K562 (cell line): Measurements from ENCODE around the gene KIZ.

Experiments
- ARID2 ChIP-seq: fragments of 450-650 bp; IDR thresholded peaks from 2 replicates; pipeline ENCODE4 v1.6.1; 2017; ENCODE audit warnings: antibody characterized with exemption, mild to moderate bottlenecking
- ATF3 ChIP-seq, 2 experiments: fragments of 450-650 bp in 1 of 2; sonication (generic) in 1 of 2; formaldehyde crosslinking in 1 of 2; IDR thresholded peaks in 1 of 2; conservative IDR thresholded peaks in 1 of 2; 2 replicates each; pipeline versions ENCODE4 v1.6.1 to v1.8.1; 2016 to 2023; ENCODE audit warnings: mild to moderate bottlenecking in 2 of 2, moderate library complexity in 2 of 2, inconsistent platforms in 1 of 2, missing genetic modification reagents in 1 of 2
- DPF2 ChIP-seq: fragments of 450-650 bp; IDR thresholded peaks from 2 replicates; pipeline ENCODE4 v1.6.1; 2016
- EP400 ChIP-seq: fragments of 450-650 bp; IDR thresholded peaks from 2 replicates; pipeline ENCODE4 v1.6.1; 2017; ENCODE audit warnings: antibody characterized with exemption, mild to moderate bottlenecking, moderate library complexity
- NFE2L1 ChIP-seq: fragments of 450-650 bp; IDR thresholded peaks from 2 replicates; pipeline ENCODE4 v1.6.1; 2016; ENCODE audit warnings: missing genetic modification characterization, low read depth, mild to moderate bottlenecking, missing compliant biosample characterization, moderate library complexity, borderline replicate concordance
- NRF1 ChIP-seq, 2 experiments: fragments of 450-650 bp; IDR thresholded peaks in 1 of 2; conservative IDR thresholded peaks in 1 of 2; 2 replicates each; pipeline ENCODE4 v1.6.1; 2014; ENCODE audit warnings: mild to moderate bottlenecking in 2 of 2
- PTBP1 ChIP-seq: fragments of 200-400 bp; formaldehyde crosslinking; IDR thresholded peaks from 2 replicates; pipeline ENCODE4 v1.6.1; 2017; ENCODE audit warnings: low read depth, low read length
- RFX5 ChIP-seq: IDR thresholded peaks from 2 replicates; pipeline ENCODE4 v1.6.1; 2011; ENCODE audit warnings: low read depth, mild to moderate bottlenecking, improper control_type of control experiment, low read length
- UBTF ChIP-seq, 2 experiments: IDR thresholded peaks; 2 replicates each; pipeline ENCODE4 v1.6.1; 2012; ENCODE audit warnings: improper control_type of control experiment in 2 of 2, low read depth in 2 of 2, low read length in 2 of 2, borderline replicate concordance in 1 of 2
- ZFP36 ChIP-seq: fragments of 150-350 bp; IDR thresholded peaks from 2 replicates; pipeline ENCODE4 v1.6.1; 2018; ENCODE audit warnings: low read length, low read depth; ENCODE audit not compliant: partially characterized antibody
- ZNF41 ChIP-seq: fragments of 250-450 bp; sonication (Bioruptor Pico); conservative IDR thresholded peaks from 2 replicates; pipeline ENCODE4 v1.4.0; 2020; ENCODE audit warnings: mild to moderate bottlenecking
- TF ChIP-seq, protein P1 (sequence below): fragments of 450-650 bp; IDR thresholded peaks from 2 replicates; pipeline ENCODE4 v1.7.1; 2018; ENCODE audit warnings: mild to moderate bottlenecking, low read depth; ENCODE audit not compliant: partially characterized antibody
- TF ChIP-seq, protein P2 (sequence below), 3 experiments: IDR thresholded peaks in 2 of 3; conservative IDR thresholded peaks in 1 of 3; 2 replicates each; pipeline ENCODE4 v1.5.1; 2011 to 2012; ENCODE audit warnings: low read length in 3 of 3, mild to moderate bottlenecking in 3 of 3, control low read depth in 2 of 3, improper control_type of control experiment in 1 of 3, inconsistent platforms in 1 of 3, low read depth in 1 of 3, mixed read lengths in 1 of 3, moderate library complexity in 1 of 3; ENCODE audit not compliant: insufficient read depth in 2 of 3

GRCh38 chr20:21145424-21145823, 19.5 kb downstream of the KIZ start:
- no peak for TF ChIP-seq ARID2
- TF ChIP-seq EP400 = no peak
- TF ChIP-seq NFE2L1 (tag) = no peak
- TF ChIP-seq, protein P1, sequence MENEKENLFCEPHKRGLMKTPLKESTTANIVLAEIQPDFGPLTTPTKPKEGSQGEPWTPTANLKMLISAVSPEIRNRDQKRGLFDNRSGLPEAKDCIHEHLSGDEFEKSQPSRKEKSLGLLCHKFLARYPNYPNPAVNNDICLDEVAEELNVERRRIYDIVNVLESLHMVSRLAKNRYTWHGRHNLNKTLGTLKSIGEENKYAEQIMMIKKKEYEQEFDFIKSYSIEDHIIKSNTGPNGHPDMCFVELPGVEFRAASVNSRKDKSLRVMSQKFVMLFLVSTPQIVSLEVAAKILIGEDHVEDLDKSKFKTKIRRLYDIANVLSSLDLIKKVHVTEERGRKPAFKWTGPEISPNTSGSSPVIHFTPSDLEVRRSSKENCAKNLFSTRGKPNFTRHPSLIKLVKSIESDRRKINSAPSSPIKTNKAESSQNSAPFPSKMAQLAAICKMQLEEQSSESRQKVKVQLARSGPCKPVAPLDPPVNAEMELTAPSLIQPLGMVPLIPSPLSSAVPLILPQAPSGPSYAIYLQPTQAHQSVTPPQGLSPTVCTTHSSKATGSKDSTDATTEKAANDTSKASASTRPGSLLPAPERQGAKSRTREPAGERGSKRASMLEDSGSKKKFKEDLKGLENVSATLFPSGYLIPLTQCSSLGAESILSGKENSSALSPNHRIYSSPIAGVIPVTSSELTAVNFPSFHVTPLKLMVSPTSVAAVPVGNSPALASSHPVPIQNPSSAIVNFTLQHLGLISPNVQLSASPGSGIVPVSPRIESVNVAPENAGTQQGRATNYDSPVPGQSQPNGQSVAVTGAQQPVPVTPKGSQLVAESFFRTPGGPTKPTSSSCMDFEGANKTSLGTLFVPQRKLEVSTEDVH = no peak
- TF ChIP-seq, protein P2, sequence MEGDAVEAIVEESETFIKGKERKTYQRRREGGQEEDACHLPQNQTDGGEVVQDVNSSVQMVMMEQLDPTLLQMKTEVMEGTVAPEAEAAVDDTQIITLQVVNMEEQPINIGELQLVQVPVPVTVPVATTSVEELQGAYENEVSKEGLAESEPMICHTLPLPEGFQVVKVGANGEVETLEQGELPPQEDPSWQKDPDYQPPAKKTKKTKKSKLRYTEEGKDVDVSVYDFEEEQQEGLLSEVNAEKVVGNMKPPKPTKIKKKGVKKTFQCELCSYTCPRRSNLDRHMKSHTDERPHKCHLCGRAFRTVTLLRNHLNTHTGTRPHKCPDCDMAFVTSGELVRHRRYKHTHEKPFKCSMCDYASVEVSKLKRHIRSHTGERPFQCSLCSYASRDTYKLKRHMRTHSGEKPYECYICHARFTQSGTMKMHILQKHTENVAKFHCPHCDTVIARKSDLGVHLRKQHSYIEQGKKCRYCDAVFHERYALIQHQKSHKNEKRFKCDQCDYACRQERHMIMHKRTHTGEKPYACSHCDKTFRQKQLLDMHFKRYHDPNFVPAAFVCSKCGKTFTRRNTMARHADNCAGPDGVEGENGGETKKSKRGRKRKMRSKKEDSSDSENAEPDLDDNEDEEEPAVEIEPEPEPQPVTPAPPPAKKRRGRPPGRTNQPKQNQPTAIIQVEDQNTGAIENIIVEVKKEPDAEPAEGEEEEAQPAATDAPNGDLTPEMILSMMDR (IDR thresholded peaks at IDR 0.05 in 2 of 3, conservative IDR thresholded peaks at IDR 0.05 in 1 of 3; ENCODE audit: insufficient read depth in 2 of 3, low read depth in 1 of 3, low read length in 3 of 3) = no peak
- no peak for TF ChIP-seq UBTF (IDR thresholded peaks at IDR 0.05; ENCODE audit: borderline replicate concordance in 1 of 2, low read depth in 2 of 2, low read length in 2 of 2)
- TF ChIP-seq RFX5 = no peak
- no peak for TF ChIP-seq NRF1 (conservative IDR thresholded peaks at IDR 0.05 in 1 of 2, IDR thresholded peaks at IDR 0.05 in 1 of 2)
- TF ChIP-seq ZNF41 (CRISPR knock-in tag) = no peak
- no peak for TF ChIP-seq PTBP1
- no peak for TF ChIP-seq ZFP36
- no peak for TF ChIP-seq ATF3 (IDR thresholded peaks at IDR 0.05)
- TF ChIP-seq ATF3 (CRISPR knock-in tag; conservative IDR thresholded peaks at IDR 0.05) = no peak
- TF ChIP-seq DPF2 = no peak
